GM18951 (cell line): ENCODE data around the gene ATXN10.

Source experiments
- POLR2A ChIP-seq: IDR thresholded peaks from 4 replicates; pipeline ENCODE4 v1.6.1; 2011; ENCODE audit warnings: mild to moderate bottlenecking; ENCODE audit not compliant: insufficient read length, insufficient read depth; ENCODE audit errors: extremely low read depth
- in situ Hi-C: fragments of 300-500 bp; cut with MboI; formaldehyde crosslinking; loops from one replicate; pipeline ENCODE4 v1.12.0; 2022; ENCODE audit warnings: low sequenced_read_pairs, mixed read lengths, inconsistent platforms; ENCODE audit not compliant: unreplicated experiment

The ATXN10 gene

DNA sequence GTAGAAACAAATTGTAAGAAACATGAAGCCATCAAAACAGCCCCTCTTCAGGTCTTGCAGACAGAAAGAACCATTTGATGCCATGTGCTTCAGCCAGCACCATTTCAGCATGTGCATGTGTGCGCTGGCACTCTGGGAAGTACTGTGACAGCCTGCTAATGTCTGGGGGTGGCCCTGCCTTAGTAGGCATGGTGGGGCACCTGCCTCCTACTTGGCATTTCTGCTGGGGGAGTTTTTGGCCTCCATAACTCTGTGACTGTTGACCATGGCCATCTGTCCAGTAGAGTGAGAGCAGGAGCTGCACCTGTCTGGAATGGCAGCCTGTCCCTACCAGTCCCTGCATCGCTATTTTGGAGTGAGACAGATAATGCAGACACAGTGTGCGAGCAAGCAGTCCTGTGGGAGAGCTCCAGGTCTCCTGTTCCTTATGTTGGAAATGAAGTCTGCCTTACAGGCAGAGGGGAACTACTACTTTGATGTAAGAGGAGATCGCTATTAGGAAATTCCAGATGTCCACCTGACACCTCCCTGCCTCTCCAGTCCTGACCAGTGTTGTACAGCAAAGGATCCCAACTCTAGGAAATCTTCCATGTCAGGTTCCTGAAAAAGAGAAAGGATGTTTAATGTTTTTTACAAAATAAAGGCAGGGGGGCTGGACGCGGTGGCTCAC is 102.5 kb downstream of the ATXN10 start:
- no peak for TF ChIP-seq POLR2A
- in situ Hi-C loops = no loop called here

DNA sequence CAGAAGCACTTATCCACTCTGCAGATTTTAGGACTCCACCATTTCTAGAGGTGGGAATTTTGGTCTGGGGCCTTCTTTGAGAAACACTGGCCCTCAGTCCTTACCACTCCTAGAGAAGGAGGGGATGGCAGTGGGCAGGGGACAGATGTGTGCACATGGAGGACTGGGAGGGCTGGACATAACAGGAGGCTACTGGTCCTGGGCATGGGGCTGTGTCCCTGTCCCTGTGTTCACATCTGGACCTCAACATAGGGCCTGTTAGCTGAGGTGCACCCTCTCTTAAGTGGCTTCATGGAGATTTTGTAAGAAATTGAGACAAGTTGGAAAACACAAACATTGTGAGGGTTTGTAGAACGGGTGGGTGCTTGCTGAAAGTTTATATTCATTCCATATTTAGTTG is 103.4 kb downstream of the ATXN10 start:
- in situ Hi-C loops = no loop called here
- TF ChIP-seq POLR2A = no peak

GRCh38 chr22:45775569-45776312 is 104.1 kb downstream of the ATXN10 start:
- peak; percentile 21 for TF ChIP-seq POLR2A
- in situ Hi-C loops = no loop called here

DNA sequence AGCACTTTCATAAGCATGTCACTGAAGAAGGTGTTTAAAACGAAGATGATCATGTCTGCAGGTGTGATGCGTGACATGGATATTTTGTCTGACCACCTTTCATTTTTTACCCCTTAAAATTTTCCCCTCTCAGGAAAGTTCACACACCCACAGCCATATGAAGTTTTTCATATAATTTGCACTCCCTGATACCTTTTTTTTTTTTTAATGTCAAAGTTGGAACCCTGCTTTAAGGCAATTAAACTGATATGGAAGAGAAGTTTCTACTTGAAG is 104.6 kb downstream of the ATXN10 start:
- TF ChIP-seq POLR2A = no peak
- in situ Hi-C loops = no loop called here

DNA sequence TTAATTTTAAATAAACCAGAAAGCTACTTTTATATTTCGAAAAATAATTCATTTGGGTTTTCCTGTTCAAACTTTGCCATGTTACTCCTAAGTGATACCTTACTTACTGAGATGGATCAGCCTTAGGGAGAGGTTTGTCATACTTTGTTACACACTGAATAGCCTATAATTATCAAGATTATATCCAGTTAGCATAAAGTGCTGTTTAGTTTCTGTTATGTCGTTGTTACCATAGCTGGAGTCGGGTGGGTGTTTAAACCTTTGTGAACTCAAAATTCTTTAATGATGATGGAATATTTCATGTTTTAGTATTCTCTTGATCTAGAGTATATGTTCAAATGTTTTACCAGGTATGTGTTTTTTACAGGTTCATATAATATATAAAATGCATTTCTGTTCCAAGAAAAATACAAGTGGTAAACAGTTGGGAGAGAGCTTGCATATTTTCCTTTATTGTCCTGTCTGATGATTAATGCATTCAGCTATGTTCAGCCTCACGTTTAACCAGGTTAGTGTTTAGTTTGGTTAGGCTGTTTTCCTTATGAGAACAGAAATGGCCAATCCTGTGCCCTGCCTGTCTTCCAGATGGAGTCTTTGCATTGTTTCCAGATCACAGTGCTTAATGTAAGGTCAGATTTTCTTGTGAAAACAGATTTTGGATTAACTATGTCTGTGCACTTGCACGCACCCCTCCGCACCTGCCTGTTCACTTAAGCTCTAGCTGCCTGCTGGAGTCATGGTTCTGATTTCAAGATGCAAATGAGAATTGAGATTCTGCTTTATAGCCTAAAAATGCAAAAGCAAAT is 105.6 kb downstream of the ATXN10 start:
- TF ChIP-seq POLR2A = no peak
- in situ Hi-C loops = no loop called here

- TF ChIP-seq POLR2A = no peak
- in situ Hi-C loops = no loop called here
Measured at GRCh38 chr22:45777852-45778375, 106.3 kb downstream of the ATXN10 start.

DNA sequence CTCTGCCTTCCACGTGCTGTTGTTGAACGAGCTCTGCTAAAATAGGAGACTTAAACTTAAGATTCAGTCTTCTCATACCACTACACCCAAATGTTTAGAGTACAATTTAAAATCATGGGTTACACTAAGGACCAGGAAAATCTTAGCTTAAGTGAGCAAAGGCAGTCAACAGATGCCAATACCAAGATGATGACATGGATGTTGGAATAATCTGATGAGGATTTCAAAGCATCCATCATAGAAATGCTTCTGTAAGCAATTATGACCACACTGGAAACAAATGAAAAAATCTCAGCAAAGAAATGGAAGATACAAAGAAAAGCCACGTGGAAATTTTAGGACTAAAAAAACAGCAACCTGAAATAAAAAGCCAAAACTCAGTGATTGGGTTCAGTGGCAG is 109.8 kb downstream of the ATXN10 start:
- in situ Hi-C loops = no loop called here

DNA sequence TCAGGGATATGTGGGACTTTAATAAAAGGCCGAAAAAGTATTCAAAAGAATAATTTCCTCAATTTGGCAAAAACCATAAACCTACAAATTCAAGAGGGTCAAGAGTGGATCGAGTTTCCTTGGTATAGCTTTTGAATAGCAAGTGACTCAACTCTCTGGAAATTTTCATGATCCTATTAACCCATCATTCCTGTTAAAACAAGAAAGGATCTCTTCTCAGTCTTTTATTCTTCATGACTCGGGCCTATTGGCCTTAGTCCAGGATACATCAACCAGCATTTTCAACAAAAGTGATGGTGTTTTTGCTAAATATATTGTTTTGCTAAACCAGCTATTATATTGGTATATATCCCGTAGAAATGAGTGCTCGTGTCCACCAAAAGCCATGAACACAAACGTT is 110.3 kb downstream of the ATXN10 start:
- in situ Hi-C loops = no loop called here
- TF ChIP-seq POLR2A = no peak

More for the DNA sequence above, 109.8 kb downstream of the ATXN10 start:
- TF ChIP-seq POLR2A = no peak

DNA sequence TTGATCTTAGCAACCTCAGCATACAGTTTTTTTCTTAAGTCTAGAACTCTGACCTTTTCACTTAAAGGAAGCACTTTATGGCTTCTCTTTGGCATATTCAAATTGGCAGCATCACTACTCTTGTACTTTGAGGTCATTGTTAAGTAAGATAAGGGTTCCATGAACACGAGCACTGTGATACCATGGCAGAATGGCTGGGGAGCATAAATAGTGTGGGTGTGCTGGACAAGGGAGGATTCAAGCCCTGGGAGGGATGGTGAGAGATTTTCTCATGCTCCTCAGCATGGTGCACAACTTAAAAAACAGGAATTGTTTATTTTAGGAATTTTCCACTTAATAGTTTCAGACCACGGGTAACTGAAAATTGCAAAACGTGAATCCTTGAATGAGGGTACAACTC is 111.4 kb downstream of the ATXN10 start:
- in situ Hi-C loops = no loop called here
- no peak for TF ChIP-seq POLR2A

DNA sequence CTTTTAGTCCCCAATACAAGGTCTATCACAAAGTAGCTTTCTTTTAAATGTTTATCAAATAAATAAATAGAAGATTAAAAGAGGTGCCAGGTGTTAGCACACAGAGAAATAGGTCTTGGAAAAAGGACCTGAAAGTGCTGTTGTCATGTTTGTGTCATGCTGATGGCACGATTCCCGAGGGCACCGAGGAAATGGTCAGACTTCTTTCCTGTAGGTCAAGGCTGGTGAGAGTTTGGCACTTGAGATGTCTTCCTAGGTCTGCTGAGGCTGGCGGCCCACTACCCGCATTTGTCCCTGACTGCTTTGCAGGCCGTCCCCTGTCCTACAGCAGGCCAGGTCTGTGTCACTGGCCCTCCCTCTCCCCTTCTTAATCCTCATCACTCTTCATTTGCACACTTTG is 112.1 kb downstream of the ATXN10 start:
- in situ Hi-C loops = no loop called here
- no peak for TF ChIP-seq POLR2A

- no peak for TF ChIP-seq POLR2A
- in situ Hi-C loops = no loop called here
Measured at GRCh38 chr22:45784357-45785277, 113.0 kb downstream of the ATXN10 start.

DNA sequence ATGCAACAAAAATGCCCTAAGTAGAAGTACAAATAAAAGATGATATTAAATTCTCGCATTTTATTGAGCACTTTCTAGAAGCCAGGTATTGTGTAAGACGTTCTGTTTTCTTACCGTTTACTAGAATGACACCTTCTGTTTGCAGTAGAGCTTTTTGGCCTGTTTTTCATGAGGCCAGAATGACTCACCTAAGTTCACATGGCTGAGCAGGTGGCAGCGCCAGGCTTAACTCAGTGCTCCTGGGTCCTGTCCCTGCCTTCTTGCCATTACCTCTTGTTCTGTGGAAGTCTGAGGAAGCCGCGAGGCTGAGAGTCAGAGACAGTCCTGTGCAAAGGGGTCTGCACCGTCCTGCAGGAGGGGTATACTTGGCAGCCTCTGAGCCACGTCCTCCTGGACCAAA is 113.8 kb downstream of the ATXN10 start:
- in situ Hi-C loops = no loop called here
- TF ChIP-seq POLR2A = no peak

- in situ Hi-C loops = no loop called here
- TF ChIP-seq POLR2A = no peak
Measured at GRCh38 chr22:45786726-45787125, 115.1 kb downstream of the ATXN10 start.
